NCI-H1694 (cell line): Measurements from ENCODE around the gene CATSPER1.
"Not testable (repeated sequence)": the region's sequence is repeated elsewhere in the genome, so short reads cannot be mapped to it uniquely, and the experiment has no call there.

Source experiments
- DNase-seq: peaks from one replicate; lab custom pipeline; 2025; lab: John Stamatoyannopoulos, UW

The CATSPER1 gene

DNA sequence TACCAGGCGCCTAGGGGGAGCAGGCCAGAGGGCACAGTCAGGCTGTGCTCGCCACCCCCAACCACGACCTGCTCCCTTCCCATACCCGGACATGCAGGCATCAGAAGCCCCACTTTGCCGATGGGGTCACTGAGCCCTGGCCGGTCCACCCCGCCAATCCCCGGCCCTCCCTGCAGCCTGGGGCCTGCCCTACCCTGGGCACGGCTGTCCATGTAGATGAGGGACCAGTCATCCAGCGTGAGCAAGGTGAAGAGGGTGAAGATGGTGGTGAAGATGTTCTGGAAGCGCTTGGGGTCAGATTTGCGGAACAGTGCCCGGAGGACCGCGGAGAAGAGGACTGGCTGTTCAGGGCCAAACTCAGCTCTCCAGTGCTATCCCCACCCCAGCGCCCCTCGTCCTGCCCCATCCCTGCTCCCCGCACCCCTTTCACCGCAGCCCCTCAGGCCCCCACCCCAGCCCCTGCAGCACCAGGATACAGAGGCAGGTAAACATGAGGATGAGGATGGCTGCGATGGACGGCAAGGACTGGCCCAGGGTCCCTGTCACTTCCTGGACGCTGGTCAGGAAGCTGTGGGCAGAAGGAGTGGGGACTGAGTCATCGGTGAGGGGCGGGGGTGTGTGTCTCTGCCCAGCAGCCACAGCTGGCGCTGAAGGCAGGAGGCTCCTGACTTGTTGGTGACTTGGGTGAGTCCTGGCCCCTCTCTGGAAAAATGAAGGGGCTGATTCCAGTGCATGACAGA is 5.5 kb downstream of the CATSPER1 start:
- no peak for DNase-seq

GRCh38 chr11:66020212-66020611 is 6.1 kb downstream of the CATSPER1 start:
- DNase-seq, result no peak

GRCh38 chr11:66017321-66017720 is 9.0 kb downstream of the CATSPER1 start:
- no peak for DNase-seq

- DNase-seq, result no peak
Measured at GRCh38 chr11:66016793-66017177, 9.5 kb downstream of the CATSPER1 start.

DNA sequence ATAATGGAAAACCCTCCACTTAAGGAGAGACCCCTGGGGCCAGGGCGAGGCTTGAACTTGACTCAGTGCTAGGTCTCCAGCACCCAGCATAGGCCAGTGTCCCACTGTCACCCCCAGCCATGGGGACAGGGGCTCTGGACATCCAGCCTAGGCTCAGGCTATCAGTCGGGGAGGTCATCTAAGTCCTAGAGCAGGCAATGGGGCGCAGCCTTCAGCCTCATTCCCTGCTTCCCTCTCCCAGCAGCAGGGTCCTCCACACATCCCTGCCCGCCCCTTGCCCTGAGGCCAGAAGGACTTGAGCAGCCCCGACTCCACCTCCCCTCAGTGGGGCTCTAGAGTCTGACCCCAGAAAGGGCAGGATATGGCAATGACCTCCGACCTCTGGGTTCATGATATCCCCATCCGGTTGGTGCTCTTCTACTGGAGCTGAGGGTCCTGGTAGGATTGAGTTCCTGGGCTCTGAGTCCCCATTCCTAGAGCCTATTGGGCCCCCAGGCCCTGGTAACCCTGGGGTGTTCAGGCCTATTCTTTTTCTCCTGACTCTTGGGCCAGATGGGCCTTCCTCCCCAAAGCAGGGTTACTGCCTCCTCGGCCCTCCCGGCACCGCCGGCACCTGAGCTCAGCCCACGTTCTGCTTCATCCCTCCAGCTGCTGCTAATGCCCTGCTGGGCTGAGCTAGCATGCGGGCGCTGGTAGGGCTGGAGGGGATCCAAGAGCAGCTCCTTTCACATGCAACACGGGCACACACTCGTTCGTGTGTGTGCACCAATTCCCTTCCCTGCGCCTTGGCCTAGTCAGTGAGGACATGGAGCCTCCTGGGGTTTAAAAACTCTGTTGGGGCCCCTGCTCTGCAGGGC is 10.1 kb downstream of the CATSPER1 start:
- peak; percentile 28 for DNase-seq

DNA sequence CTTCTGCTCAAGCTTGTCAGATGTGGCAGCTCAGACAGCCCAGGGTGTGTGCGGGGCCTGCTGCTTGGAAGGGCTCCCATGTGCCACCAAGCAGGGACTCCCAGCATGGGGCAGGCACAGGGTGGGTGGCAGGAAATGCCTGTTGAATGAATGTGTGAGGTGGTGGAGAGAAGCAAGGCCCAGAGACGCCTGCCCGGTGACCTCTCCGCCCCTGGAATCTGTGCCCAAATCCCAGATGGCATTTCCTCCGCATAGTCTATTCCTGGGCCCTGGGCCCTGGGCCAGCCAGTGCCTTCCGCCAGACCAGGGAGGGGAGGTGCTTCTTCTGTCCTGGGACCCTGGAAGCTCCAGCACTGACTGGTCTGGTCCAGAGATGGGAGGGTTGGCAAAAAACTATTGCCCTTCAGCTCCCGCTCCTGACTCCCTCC is 10.8 kb downstream of the CATSPER1 start:
- no peak for DNase-seq

DNA sequence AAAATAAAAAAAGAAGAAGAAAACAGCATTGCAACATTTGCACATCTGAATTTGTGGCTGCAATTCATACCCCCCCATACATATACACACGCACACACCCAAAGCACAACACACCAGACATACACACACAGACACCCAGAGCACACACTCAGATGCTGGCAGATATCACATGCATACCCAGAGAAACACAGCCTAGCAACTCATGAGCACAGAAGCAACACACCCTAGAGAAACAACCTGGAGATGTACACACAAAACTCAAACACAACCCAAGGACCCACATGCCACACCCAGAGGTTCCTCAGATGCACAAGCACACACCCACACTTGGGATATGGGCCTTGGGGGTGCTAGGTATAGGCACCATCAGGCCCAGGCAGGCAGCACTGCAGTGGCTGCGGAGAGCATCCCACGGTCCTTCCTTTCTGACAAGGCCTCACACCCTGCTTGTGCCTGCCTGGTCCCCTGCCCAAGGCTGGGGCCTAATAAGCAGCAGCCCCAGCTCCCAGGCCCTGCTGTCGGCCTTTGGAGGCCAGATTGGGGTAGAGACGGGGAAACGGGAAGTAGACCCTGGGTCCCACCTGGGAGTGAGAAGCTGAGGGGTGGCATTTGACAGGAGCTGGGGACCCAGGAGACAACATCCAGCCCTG is 11.3 kb downstream of the CATSPER1 start:
- DNase-seq, result no peak

GRCh38 chr11:66013762-66014100 is 12.5 kb downstream of the CATSPER1 start:
- no peak for DNase-seq

DNA sequence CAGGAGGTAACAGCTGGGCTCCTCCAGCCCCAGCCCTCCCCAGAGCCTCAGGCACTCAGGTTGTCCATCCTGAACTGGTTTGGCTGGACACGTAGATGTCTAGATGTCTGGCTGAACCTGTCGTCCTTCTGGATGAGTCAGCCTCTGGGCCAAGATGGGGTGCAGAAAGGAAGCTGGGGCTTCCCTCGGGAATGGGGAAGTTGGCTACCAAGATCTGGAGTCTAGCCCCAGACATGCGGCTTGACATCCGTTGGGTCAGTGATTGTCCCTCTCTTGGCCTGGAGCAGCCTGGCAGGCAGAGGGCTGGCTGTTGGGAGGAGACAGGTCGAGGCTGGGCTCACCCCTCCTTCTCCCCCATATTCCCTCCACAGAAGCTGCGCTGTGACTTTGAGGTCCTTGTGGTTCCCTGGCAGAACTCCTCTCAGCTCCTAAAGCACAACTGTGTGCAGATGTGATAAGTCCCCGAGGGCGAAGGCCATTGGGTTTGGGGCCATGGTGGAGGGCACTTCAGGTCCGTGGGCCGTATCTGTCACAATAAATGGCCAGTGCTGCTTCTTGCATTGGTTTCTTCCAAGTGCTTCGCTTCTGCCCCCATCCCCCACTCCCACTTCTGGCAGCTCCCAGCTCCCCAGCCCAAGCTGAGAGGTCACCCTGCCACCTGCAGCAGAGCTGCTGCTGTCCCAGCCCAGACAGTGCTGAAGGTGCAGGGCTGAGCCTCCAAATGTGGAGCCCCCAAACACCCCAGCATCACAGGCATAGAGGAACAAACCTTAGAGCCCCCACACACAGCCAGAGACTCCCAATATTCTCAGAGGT is 13.1 kb downstream of the CATSPER1 start:
- DNase-seq, result no peak

GRCh38 chr11:66012371-66012945 is 13.8 kb downstream of the CATSPER1 start:
- DNase-seq, result no peak

- DNase-seq, result no peak
Measured at GRCh38 chr11:66011785-66012303, 14.4 kb downstream of the CATSPER1 start, which contains the start of gene CST6. Gene CST6 (plus strand): TSS chr11:66012008. CDS start chr11:66012045, 37 bp downstream.

- DNase-seq, result no peak
Measured at GRCh38 chr11:66011239-66011784, 15.0 kb downstream of the CATSPER1 start.

DNA sequence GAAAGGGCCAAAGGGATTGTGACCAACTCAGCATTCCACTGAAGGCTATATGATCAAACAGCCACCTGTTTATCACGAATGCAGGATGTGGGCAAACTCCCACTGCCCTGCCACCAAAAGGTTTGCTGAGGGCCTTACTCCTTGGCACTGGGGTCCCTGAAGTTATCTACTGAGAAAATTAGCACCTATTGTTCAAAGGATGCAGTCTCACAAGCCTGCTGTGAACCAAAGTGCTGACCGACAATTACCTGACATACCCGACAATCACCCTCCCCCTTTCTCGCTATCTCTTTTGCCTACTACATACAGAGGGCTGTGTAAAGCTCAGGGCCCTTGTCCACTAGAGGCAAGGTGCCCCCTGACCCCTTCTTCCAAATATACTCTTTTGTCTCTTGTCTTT is 16.2 kb downstream of the CATSPER1 start:
- DNase-seq, result not testable (repeated sequence)

DNA sequence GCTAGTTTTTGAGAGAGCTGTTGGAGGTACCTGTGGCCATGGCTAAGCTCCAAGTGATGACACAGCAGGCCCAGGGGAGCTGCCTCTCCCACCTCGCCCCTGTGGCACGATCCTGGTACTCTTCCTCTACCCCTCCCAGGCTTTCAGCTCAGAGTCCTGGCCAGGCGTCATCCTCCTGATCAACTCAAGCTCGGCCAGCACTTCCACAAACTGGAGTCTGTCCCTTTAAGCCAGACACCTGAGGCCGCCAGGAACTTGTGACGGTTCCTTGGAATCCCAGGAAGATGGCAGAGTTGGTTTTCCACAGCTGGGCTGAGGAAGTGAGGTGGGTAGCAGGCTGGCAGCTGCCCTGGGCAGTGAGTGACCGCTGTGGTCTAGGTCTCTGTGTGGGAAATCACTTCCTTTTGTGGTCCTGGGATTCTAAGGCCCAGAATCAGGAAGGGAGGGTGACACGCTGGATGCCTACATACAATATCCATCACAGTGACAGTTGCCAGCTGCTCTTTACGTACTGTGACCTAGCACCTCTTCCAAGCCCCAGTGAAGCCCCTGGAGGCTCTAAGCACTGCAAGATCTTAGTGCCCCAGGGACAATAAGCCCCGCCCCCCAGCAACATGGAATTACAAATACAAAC is 17.7 kb downstream of the CATSPER1 start:
- peak; percentile 1 for DNase-seq

- no peak for DNase-seq
Measured at GRCh38 chr11:66008095-66008467, 18.2 kb downstream of the CATSPER1 start.

DNA sequence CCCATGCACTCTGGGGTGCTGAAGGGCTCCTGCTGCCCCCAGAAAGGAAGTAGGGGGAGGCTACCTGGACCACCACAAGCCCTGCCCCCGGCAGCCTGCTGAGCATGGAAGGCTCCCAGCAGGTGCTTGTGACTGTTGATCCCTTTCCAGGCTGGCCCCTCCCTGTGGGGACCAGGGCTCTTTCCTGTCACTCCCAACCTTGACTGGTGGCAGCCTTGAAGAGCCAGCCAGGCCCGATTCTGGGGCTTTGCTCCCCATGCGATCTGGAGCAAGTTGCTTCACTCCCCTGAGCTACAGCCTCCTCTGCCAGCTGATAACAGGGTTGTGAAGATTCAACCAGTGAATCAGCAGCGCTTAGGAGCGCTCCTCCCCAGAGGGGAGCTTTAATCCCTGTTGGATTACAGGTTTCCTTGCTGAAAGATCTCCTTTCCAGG is 19.1 kb downstream of the CATSPER1 start:
- DNase-seq, result no peak

- DNase-seq, result no peak
Measured at GRCh38 chr11:66006891-66007176, 19.4 kb downstream of the CATSPER1 start.

- DNase-seq, result no peak
Measured at GRCh38 chr11:66006134-66006890, 20.0 kb downstream of the CATSPER1 start.

DNA sequence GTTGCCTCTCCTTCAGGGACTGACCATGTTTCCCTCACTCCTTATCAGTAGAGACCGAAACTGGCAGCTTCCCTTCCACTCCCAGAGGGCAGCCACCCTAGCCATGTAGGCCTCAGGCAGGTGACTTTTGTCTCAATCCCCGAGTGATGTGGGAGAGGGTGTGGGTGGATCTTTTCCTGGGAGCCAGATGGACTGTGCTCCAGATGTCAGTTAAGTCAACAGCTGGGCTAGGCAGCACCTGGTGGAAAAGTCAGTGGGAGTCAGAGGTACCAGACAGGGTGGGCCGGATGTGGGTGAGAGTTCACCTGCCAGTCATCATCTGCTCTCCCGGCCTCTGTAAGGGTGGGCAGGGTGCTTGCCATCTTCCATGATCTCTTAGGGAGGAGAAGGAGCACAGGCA is 22.1 kb downstream of the CATSPER1 start:
- no peak for DNase-seq

DNA sequence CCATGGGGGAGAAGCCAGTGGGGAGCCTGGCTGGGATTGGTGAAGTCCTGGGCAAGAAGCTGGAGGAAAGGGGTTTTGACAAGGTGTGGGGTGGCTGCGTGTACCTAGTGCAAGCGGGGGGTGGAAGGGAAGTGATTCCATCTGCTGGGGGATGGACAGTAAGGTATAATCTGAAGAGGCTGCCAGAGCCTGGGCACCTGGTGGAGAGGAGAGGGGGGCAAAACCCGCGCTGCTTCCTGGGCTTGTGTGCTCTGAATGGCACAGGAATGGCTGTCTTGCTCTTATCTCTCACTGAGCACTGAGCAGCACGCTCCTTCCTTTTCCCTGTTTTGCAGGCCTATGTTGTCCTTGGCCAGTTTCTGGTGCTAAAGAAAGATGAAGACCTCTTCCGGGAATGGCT is 23.0 kb downstream of the CATSPER1 start:
- no peak for DNase-seq
